GM11168 (cell line): Measurements from ENCODE around the gene APBA2.

Experiments
- in situ Hi-C: fragments of 300-500 bp; cut with MboI; formaldehyde crosslinking; loops from one replicate; pipeline ENCODE4 v1.12.0; 2022; ENCODE audit warnings: low sequenced_read_pairs; ENCODE audit not compliant: unreplicated experiment

The APBA2 gene

DNA sequence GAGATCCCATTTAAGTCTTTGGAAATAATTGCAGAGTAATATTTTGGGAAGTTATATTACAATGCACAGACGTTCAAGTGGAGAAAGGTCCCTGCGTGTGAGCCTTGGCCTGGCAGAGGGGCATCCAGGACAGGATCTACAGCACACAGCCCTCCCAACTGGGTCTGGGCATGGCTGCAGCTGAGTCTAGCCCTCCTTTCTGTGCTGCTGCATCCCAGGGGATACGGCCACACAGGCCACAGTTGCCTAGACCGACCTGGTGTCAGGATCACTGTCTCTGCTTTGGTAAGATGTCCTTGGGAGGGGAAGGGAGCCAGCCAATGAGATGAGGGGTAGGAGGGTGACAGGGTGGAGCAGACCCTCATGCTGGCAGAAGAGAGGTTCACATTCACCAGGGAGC is 46.1 kb downstream of the APBA2 start:
- in situ Hi-C loops, result no loop called here

DNA sequence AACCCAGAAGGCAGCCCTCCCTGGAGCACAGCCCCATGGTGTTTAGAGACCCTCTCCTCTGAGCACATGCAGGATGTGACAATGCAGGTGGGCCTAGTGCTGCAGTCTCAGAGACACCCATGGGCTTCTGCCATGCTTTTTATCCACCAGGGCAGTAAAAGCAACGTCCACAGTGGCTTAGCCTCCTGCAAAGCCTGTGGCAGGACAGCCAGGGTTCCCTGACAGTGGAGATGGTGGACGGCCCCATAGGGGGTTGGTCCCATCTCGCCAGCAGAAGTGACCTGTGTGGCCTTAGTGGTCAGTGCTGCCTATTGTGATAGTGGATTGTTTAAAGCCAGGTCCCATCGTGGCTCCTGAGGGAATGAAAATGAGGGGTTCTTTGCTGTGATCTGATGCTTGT is 46.6 kb downstream of the APBA2 start:
- in situ Hi-C loops, result no loop called here

DNA sequence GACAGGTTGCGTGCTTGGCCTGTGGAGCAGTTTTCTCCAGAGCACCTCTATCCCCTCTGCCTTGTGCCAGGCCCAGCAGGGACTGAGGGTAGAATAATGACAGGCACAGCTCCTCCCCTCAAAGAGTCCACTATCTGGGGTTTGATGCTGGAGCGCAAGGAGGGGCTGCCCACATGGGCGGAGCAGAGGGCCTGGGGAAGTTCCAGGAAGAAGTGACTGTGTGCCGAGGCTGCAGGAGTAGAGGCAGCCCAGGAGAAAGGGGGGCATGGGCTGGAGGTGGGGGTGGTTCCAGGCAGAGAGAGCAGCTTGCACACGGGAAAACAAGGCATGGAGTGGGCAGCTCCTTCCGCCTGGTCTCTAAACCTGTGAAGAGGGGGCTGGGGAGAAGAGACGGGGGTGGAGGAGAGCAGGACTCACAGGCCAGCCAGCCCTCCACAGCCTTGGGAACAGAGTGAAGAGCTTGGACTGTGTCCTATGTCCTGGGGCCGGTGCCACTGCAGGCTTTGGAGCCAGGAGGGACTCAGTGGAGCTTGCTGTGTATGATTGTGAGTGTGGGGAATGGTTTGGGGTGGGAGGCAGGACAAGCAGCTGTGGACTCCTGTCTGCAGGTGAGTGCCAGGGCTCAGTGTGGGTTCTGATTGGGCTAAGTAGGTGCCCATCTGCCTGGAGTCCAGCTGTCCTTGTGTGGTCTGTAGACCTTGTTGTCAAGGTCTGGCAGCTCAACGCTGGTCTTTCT is 48.1 kb downstream of the APBA2 start:
- in situ Hi-C loops, result no loop called here

- in situ Hi-C loops, result no loop called here
These were observed 48.9 kb downstream of the APBA2 start for GRCh38 chr15:28934645-28935044.

- in situ Hi-C loops, result no loop called here
These were observed 49.5 kb downstream of the APBA2 start for GRCh38 chr15:28935316-28935715.

GRCh38 chr15:28936081-28936480 is 50.3 kb downstream of the APBA2 start:
- in situ Hi-C loops, result no loop called here

GRCh38 chr15:28936481-28936881 is 50.7 kb downstream of the APBA2 start:
- in situ Hi-C loops, result no loop called here

GRCh38 chr15:28937271-28937670 is 51.5 kb downstream of the APBA2 start:
- in situ Hi-C loops, result no loop called here

DNA sequence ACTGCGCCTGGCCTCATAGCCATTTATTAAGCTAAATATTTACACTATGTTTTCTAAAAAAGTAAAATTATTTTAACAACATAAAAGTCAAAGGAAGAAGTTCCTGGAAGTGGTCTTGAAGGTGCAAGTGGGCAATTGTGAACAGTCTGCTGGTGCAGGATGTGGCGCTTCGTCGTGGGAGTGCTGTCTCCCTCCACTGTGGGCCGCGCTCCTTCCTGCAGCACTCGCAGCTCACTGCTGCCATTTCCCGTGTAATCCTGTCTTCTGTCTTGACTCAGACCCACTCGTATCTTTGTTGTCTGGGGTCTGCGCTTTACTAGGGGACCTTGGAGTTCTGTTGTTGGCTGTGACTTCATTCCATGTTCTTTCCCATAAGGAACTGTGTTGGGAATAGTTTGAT is 56.3 kb downstream of the APBA2 start:
- in situ Hi-C loops, result no loop called here

DNA sequence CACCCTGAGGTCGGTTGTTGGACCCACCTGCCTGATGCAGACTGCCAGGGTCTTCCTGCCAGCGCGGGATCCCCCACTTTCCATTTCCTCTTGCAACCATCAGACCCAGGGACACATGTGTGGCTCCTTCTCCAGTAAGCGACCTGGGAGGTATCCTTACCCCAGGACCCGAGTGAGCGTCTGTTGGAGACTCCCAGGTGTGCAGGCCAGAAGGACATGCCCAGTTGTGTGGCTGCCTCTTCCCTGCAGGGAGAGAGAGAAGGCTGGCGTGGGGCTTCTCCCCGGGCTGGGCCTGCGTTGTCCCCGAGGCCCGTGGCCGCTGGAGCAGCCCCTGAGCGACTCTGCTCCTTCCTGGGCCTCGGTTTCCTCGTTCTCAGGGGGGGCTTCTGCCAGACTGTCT is 56.8 kb downstream of the APBA2 start:
- in situ Hi-C loops, result no loop called here

DNA sequence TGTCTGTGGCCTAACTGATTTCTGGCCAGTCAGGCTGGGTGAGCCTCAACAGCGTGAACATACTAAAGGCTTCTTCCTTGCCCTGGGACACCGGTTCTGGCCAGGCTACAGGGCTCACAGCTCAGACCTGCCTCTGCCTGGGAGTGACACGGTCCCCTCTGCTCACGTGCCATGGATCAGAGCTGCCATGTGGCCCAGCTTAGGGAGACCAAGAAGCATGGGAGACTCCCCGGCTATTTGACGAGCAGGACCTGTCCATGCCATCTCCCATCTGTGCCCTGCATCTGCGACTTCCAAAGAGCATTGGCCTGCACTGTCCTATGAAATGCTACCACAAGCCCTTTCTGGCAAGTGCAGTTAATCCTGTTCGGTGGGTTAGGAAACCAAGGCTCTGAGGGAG is 57.4 kb downstream of the APBA2 start:
- in situ Hi-C loops, result no loop called here

- in situ Hi-C loops, result no loop called here
These were observed 57.9 kb downstream of the APBA2 start for GRCh38 chr15:28943611-28944230.

- in situ Hi-C loops, result no loop called here
These were observed 58.5 kb downstream of the APBA2 start for GRCh38 chr15:28944286-28944685.

DNA sequence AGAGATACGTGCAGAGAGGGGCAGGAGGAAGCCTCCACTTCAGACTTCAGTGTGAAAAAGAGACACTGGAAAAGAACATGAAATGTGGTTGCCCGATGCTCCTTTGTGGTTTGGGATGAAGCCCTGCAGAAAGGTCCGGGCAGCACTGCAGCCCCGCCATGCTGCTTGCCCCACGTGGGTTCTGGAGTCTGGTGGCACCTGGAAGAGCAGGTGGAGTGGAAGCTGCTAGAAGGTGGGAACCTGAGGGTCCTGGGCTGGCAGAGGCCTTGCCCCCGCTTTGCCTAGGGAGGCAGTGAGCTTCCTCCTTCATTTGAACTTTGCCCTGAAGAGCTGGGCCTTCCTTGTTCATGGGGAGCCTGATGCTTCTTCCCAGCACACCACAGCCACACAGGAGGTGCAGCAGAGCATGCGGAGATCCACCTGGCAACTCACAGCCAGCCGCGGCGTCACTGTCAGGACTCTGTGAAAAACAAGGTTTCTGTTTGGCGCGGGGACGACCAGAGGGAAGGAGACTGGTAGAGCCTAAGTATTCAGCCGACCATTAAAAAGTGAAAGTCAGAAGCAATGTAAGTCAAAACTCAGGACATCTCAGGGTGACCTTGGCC is 59.0 kb downstream of the APBA2 start:
- in situ Hi-C loops, result no loop called here

DNA sequence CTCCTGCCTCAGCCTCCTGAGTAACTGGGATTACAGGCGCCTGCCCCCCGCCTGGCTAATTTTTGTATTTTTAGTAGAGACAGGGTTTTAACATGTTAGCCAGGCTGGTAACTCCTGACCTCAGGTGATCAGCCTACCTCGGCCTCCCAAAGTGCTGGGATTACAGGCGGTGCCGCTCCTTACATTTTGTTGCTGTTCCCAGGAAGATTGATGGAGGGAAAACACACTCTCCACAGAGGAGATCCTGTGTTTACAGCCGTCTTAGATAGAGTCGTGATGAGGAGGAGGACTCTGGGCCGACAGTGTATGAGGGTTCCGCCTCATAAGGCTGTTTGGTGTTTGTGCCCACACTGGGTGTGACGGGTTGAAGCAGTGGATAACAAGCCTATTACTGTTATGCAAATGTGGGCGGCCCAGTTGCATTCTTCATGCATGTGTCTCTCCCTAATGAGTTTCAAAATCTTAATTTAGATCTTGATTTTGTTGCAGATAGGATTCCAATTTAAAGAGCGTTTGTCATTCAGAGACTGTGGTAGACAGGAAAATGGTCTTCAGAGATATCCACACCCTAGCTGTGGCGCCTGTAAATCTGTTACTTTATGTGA is 60.0 kb downstream of the APBA2 start:
- in situ Hi-C loops, result no loop called here

DNA sequence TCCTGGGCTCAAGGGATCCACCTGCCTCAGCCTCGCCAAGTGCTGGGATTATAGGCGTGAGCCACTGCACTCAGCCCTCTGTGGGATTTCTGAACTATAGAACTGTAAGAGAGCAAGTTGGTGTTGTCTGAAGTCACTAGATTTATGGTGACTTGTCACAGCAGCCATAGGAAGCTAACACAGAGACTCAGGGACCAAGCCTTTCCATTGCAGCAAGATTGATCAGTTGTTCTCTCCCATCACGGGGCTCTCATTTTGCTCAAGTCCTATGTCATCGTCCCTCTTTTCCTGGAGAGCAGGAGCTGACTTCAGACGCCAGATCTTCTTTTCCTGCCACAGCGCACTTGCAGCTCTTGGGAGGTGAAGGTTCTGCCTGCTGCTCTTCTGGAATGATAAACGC is 61.0 kb downstream of the APBA2 start:
- in situ Hi-C loops, result no loop called here

GRCh38 chr15:28947221-28947674 is 61.5 kb downstream of the APBA2 start:
- in situ Hi-C loops, result no loop called here

DNA sequence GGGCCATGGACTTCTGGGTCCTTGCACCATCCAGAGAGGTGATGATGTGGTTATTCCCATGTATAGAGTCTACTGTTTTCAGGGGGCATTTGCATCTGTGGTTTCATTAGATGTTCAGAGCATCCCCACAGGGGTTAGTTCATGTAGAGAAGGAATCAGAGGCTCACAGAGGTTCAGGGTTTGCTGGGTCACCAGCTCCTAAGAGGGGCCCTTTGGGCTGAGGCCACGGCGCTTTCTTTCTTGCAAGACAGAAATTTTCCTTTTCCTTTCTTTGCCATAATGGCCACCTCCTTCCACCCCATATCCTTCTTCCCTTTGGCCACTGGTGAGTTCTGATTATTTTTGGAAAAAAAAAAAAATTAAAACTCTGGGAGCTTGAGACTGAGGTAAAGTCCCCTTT is 62.3 kb downstream of the APBA2 start:
- in situ Hi-C loops, result no loop called here

GRCh38 chr15:28950916-28951315 is 65.1 kb downstream of the APBA2 start:
- in situ Hi-C loops, result no loop called here

GRCh38 chr15:28952666-28953491 is 67.1 kb downstream of the APBA2 start:
- in situ Hi-C loops, result no loop called here
